ENCODE data around the gene COX20. TPM values are rescaled to one million over a fixed set of nuclear protein-coding genes. Genes with fewer than 3 reads are reported as not detected.

The COX20 gene
- total and polyA plus RNA-seq, 10 of the 15 experiments (the other 5 are each of a cell fraction or from before 2014, with no cell fraction given), result 22.8 to 112 (median 52.7) TPM

DNA sequence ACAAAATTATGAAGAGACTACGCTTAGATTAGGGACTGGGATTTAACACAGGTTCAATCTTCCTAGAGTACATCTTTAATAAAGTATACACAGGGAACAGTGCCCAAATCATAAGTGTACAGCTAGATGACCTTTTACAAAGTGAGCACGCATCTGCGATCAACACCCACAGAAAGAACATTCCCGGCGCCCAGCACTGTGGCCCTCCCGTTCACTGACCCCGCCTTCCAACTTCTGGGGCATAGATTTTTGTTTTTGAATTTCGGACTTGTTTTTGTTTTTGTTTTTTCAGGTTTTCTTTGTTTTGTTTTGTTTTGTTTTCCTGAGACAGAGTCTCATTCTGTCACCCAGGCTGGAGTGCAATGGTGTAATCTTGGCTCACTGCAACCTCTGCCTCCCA, 30.6 kb upstream of the COX20 start (continued):
- TF ChIP-seq, protein P1, sequence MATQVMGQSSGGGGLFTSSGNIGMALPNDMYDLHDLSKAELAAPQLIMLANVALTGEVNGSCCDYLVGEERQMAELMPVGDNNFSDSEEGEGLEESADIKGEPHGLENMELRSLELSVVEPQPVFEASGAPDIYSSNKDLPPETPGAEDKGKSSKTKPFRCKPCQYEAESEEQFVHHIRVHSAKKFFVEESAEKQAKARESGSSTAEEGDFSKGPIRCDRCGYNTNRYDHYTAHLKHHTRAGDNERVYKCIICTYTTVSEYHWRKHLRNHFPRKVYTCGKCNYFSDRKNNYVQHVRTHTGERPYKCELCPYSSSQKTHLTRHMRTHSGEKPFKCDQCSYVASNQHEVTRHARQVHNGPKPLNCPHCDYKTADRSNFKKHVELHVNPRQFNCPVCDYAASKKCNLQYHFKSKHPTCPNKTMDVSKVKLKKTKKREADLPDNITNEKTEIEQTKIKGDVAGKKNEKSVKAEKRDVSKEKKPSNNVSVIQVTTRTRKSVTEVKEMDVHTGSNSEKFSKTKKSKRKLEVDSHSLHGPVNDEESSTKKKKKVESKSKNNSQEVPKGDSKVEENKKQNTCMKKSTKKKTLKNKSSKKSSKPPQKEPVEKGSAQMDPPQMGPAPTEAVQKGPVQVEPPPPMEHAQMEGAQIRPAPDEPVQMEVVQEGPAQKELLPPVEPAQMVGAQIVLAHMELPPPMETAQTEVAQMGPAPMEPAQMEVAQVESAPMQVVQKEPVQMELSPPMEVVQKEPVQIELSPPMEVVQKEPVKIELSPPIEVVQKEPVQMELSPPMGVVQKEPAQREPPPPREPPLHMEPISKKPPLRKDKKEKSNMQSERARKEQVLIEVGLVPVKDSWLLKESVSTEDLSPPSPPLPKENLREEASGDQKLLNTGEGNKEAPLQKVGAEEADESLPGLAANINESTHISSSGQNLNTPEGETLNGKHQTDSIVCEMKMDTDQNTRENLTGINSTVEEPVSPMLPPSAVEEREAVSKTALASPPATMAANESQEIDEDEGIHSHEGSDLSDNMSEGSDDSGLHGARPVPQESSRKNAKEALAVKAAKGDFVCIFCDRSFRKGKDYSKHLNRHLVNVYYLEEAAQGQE (IDR thresholded peaks at IDR 0.05; ENCODE audit: low read depth, low read length), result no peak
- TF ChIP-seq POLR2AphosphoS5 (IDR thresholded peaks at IDR 0.05; ENCODE audit: low read length) (no peak), BMI1 (IDR thresholded peaks at IDR 0.05; ENCODE audit: borderline replicate concordance) (no peak), TAF1 (IDR thresholded peaks at IDR 0.05; ENCODE audit: borderline replicate concordance, low read depth, low read length) (no peak), POLR2AphosphoS2 (IDR thresholded peaks at IDR 0.05; ENCODE audit: low read depth, low read length) (no peak)

DNA sequence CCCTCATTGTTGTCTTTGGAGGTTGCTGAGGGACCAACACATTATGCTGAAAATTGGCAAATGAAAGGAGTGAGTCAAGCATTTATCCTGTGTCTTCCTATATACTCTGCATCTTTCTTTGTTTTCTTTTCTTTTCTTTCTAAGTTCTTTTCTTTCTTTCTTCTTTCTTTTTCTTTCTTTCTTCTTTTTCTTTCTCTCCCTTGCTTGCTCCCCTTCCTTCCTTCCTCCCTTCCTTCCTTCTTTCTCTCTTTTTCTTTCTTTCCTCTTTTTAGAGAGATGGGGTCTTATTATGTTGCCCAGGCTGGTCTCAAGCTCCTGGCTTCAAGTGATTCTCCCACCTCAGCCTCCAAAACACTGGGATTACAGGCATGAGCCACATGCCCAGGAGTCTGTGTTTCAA, 28.3 kb upstream of the COX20 start:
- no peak overlapping the region for H3K4me3 ChIP-seq
- H3K27me3 ChIP-seq (replicated peaks in 1 of 2; ENCODE audit: control insufficient read depth in 2 of 2, insufficient read depth in 2 of 2, low read length in 1 of 2), result no peaks in the 10 kb centered on the region
- intact Hi-C loops (cut with micrococcal nuclease; ENCODE audit: unreplicated experiment), result no loop called here
- POLR2A ChIA-PET, result no interaction called here
- no peaks in the 10 kb centered on the region for H3K4me1 ChIP-seq (ENCODE audit: control insufficient read depth, insufficient read depth, low read length)
- no peaks in the 10 kb centered on the region for H3K9me3 ChIP-seq (replicated peaks; ENCODE audit: control insufficient read depth, insufficient read depth, low read length)
- CTCF ChIA-PET, result interaction anchor here (0.7 to 1.4 kb wide), 2 partner anchors 120 to 235 kb away, joined by 3 to 4 read pairs; no protein-coding TSS in a partner anchor
- H3K4me2 ChIP-seq (ENCODE audit: control insufficient read depth, insufficient read depth), result no peak overlapping the region
- no peak overlapping the region for H2AFZ ChIP-seq (ENCODE audit: control insufficient read depth, low read depth, low read length)
- H3K9ac ChIP-seq (ENCODE audit: control insufficient read depth, insufficient read depth, low read length), result no peak overlapping the region
- no TSS peak for BruUV-seq (replicated peaks)
- no peaks in the 10 kb centered on the region for H4K20me1 ChIP-seq (ENCODE audit: control insufficient read depth, insufficient read depth)
- no peak for DNase-seq (ENCODE audit: low read depth, low spot score)
- ATAC-seq, result no peak
- RAD21 ChIA-PET (ENCODE audit: unreplicated experiment), result interaction anchor here (1.2 kb wide), 1 partner anchor 235 kb away, joined by 3 read pairs; no protein-coding TSS in a partner anchor
- no peak for FAIRE-seq
- no peaks in the 10 kb centered on the region for H3K79me2 ChIP-seq (ENCODE audit: control insufficient read depth, insufficient read depth, low read length)
- no peaks in the 10 kb centered on the region for H3K36me3 ChIP-seq (ENCODE audit: control insufficient read depth in 2 of 2, insufficient read depth in 2 of 2, low read length in 1 of 2)
- SMC1A ChIA-PET (ENCODE audit: uncharacterized antibody, unreplicated experiment), result interaction anchor here (1.4 to 2.9 kb wide), 2 partner anchors 48 to 235 kb away, joined by 3 to 15 read pairs; no protein-coding TSS in a partner anchor
- H3K27ac ChIP-seq (ENCODE audit: control insufficient read depth, insufficient read depth), result no peak overlapping the region
- in situ Hi-C loops (cut with MboI), result no loop called here
- TF ChIP-seq CBFB (IDR thresholded peaks at IDR 0.05; ENCODE audit: low read depth) (no peak), EZH2 (IDR thresholded peaks at IDR 0.05; ENCODE audit: borderline replicate concordance, control insufficient read depth, low read depth, low read length) (no peak), BHLHE40 (IDR thresholded peaks at IDR 0.05; ENCODE audit: borderline replicate concordance in 1 of 2, low read depth in 2 of 2, low read length in 1 of 2) (no peak), GABPA (IDR thresholded peaks at IDR 0.05; ENCODE audit: low read depth) (no peak), ZNF274 (IDR thresholded peaks at IDR 0.05; ENCODE audit: insufficient read depth, insufficient read length) (no peak), HDAC6 (IDR thresholded peaks at IDR 0.05; ENCODE audit: unreplicated experiment) (no peak)
- TF ChIP-seq, protein P2, sequence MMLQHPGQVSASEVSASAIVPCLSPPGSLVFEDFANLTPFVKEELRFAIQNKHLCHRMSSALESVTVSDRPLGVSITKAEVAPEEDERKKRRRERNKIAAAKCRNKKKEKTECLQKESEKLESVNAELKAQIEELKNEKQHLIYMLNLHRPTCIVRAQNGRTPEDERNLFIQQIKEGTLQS (IDR thresholded peaks at IDR 0.05; ENCODE audit: borderline replicate concordance, extremely low read depth, low read depth, low read length), result no peak
- TF ChIP-seq, protein P3, sequence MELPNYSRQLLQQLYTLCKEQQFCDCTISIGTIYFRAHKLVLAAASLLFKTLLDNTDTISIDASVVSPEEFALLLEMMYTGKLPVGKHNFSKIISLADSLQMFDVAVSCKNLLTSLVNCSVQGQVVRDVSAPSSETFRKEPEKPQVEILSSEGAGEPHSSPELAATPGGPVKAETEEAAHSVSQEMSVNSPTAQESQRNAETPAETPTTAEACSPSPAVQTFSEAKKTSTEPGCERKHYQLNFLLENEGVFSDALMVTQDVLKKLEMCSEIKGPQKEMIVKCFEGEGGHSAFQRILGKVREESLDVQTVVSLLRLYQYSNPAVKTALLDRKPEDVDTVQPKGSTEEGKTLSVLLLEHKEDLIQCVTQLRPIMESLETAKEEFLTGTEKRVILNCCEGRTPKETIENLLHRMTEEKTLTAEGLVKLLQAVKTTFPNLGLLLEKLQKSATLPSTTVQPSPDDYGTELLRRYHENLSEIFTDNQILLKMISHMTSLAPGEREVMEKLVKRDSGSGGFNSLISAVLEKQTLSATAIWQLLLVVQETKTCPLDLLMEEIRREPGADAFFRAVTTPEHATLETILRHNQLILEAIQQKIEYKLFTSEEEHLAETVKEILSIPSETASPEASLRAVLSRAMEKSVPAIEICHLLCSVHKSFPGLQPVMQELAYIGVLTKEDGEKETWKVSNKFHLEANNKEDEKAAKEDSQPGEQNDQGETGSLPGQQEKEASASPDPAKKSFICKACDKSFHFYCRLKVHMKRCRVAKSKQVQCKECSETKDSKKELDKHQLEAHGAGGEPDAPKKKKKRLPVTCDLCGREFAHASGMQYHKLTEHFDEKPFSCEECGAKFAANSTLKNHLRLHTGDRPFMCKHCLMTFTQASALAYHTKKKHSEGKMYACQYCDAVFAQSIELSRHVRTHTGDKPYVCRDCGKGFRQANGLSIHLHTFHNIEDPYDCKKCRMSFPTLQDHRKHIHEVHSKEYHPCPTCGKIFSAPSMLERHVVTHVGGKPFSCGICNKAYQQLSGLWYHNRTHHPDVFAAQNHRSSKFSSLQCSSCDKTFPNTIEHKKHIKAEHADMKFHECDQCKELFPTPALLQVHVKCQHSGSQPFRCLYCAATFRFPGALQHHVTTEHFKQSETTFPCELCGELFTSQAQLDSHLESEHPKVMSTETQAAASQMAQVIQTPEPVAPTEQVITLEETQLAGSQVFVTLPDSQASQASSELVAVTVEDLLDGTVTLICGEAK (IDR thresholded peaks at IDR 0.05; ENCODE audit: borderline replicate concordance), result no peak
